ENCODE data around the gene FOXN3. TPM values are rescaled to one million over a fixed set of nuclear protein-coding genes. Genes with fewer than 3 reads are reported as not detected.

Gene FOXN3
- total and polyA plus RNA-seq, 2 experiments from 2014 or later, result 98.9 to 167 TPM

DNA sequence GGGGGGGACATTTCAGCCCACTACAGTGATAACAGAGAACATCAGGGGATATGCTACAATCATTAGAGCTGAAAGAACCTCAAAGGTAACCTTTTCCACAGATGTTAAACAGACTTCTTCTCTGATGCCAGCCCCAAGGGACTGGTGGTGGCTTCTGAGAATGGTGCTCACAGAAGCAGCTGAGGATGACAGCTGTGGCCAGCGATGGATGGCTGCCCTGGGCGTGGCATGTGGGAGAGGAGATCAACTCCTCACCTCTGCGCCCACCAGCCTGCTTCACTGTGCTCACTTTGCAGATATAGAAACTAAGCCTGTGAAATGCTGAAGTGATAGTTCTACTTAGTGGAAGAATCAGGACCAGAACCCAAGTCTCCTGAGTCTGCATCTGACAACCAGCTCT is 33.0 kb downstream of the FOXN3 start:
- Mint-ChIP-seq H3K4me1 (peaks cover 64% of the 10 kb centered on the region), H3K9me3 (peaks cover 9% of the 10 kb centered on the region)
- peaks cover 100% of the 10 kb centered on the region for H3K79me2 ChIP-seq (replicated peaks; ENCODE audit: insufficient read depth)

More for the DNA sequence above, 33.0 kb downstream of the FOXN3 start:
- no peak for DNase-seq (ENCODE audit: low spot score)
- Histone ChIP-seq H3K27ac (ENCODE audit: low read depth) (no peak overlapping the region), H3K9me2 (ENCODE audit: insufficient read depth) (no peaks in the 10 kb centered on the region), H3K4me3 (no peak overlapping the region), H3K36me3 (ENCODE audit: insufficient read depth) (0 out of 2 replicates have a peak, but pooled peaks cover 6% of the 10 kb centered on the region), H3K4me2 (no peak overlapping the region), H2AFZ (no peak overlapping the region), H3K27me3 (ENCODE audit: insufficient read depth) (no peaks in the 10 kb centered on the region), H3F3A (replicated peaks; ENCODE audit: low read depth) (peaks cover 3% of the 10 kb centered on the region), H3K4me1 (ENCODE audit: insufficient read depth) (peaks cover 54% of the 10 kb centered on the region), H4K20me1 (replicated peaks; ENCODE audit: insufficient read depth) (peaks cover 66% of the 10 kb centered on the region)
- Mint-ChIP-seq H3K27me3 (ENCODE audit: insufficient read depth, low read depth, poor library complexity) (peaks cover 9% of the 10 kb centered on the region), H3K36me3 (ENCODE audit: low read depth) (peaks cover 66% of the 10 kb centered on the region), H3K27ac (no peak overlapping the region), H3K4me3 (no peak overlapping the region)
- no peak for ATAC-seq
- TF ChIP-seq CREB1 (CRISPR knock-in tag; IDR thresholded peaks at IDR 0.05; ENCODE audit: low read depth) (no peak), EZH2 (IDR thresholded peaks at IDR 0.05; ENCODE audit: low read depth, unreplicated experiment) (no peak), STAT1 (IDR thresholded peaks at IDR 0.05; ENCODE audit: unreplicated experiment) (no peak), ZNF331 (CRISPR knock-in tag; IDR thresholded peaks at IDR 0.05; ENCODE audit: low read depth) (no peak), NANOG (IDR thresholded peaks at IDR 0.05; ENCODE audit: borderline replicate concordance) (no peak), ZNF114 (CRISPR knock-in tag; IDR thresholded peaks at IDR 0.05) (no peak), EZH2phosphoT487 (IDR thresholded peaks at IDR 0.05; ENCODE audit: unreplicated experiment) (no peak), JUNB (IDR thresholded peaks at IDR 0.05; ENCODE audit: unreplicated experiment) (no peak), POLR2AphosphoS5 (IDR thresholded peaks at IDR 0.05; ENCODE audit: low read depth) (no peak)
- TF ChIP-seq, protein P1, sequence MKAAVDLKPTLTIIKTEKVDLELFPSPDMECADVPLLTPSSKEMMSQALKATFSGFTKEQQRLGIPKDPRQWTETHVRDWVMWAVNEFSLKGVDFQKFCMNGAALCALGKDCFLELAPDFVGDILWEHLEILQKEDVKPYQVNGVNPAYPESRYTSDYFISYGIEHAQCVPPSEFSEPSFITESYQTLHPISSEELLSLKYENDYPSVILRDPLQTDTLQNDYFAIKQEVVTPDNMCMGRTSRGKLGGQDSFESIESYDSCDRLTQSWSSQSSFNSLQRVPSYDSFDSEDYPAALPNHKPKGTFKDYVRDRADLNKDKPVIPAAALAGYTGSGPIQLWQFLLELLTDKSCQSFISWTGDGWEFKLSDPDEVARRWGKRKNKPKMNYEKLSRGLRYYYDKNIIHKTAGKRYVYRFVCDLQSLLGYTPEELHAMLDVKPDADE (IDR thresholded peaks at IDR 0.05), result no peak
- TF ChIP-seq, protein P2, sequence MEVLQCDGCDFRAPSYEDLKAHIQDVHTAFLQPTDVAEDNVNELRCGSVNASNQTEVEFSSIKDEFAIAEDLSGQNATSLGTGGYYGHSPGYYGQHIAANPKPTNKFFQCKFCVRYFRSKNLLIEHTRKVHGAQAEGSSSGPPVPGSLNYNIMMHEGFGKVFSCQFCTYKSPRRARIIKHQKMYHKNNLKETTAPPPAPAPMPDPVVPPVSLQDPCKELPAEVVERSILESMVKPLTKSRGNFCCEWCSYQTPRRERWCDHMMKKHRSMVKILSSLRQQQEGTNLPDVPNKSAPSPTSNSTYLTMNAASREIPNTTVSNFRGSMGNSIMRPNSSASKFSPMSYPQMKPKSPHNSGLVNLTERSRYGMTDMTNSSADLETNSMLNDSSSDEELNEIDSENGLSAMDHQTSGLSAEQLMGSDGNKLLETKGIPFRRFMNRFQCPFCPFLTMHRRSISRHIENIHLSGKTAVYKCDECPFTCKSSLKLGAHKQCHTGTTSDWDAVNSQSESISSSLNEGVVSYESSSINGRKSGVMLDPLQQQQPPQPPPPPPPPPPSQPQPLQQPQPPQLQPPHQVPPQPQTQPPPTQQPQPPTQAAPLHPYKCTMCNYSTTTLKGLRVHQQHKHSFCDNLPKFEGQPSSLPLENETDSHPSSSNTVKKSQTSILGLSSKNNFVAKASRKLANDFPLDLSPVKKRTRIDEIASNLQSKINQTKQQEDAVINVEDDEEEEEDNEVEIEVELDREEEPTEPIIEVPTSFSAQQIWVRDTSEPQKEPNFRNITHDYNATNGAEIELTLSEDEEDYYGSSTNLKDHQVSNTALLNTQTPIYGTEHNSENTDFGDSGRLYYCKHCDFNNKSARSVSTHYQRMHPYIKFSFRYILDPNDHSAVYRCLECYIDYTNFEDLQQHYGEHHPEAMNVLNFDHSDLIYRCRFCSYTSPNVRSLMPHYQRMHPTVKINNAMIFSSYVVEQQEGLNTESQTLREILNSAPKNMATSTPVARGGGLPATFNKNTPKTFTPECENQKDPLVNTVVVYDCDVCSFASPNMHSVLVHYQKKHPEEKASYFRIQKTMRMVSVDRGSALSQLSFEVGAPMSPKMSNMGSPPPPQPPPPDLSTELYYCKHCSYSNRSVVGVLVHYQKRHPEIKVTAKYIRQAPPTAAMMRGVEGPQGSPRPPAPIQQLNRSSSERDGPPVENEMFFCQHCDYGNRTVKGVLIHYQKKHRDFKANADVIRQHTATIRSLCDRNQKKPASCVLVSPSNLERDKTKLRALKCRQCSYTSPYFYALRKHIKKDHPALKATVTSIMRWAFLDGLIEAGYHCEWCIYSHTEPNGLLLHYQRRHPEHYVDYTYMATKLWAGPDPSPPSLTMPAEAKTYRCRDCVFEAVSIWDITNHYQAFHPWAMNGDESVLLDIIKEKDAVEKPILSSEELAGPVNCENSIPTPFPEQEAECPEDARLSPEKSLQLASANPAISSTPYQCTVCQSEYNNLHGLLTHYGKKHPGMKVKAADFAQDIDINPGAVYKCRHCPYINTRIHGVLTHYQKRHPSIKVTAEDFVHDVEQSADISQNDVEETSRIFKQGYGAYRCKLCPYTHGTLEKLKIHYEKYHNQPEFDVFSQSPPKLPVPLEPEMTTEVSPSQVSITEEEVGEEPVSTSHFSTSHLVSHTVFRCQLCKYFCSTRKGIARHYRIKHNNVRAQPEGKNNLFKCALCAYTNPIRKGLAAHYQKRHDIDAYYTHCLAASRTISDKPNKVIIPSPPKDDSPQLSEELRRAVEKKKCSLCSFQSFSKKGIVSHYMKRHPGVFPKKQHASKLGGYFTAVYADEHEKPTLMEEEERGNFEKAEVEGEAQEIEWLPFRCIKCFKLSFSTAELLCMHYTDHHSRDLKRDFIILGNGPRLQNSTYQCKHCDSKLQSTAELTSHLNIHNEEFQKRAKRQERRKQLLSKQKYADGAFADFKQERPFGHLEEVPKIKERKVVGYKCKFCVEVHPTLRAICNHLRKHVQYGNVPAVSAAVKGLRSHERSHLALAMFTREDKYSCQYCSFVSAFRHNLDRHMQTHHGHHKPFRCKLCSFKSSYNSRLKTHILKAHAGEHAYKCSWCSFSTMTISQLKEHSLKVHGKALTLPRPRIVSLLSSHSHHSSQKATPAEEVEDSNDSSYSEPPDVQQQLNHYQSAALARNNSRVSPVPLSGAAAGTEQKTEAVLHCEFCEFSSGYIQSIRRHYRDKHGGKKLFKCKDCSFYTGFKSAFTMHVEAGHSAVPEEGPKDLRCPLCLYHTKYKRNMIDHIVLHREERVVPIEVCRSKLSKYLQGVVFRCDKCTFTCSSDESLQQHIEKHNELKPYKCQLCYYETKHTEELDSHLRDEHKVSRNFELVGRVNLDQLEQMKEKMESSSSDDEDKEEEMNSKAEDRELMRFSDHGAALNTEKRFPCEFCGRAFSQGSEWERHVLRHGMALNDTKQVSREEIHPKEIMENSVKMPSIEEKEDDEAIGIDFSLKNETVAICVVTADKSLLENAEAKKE (CRISPR knock-in tag; IDR thresholded peaks at IDR 0.05), result no peak
- TF ChIP-seq, protein P3, sequence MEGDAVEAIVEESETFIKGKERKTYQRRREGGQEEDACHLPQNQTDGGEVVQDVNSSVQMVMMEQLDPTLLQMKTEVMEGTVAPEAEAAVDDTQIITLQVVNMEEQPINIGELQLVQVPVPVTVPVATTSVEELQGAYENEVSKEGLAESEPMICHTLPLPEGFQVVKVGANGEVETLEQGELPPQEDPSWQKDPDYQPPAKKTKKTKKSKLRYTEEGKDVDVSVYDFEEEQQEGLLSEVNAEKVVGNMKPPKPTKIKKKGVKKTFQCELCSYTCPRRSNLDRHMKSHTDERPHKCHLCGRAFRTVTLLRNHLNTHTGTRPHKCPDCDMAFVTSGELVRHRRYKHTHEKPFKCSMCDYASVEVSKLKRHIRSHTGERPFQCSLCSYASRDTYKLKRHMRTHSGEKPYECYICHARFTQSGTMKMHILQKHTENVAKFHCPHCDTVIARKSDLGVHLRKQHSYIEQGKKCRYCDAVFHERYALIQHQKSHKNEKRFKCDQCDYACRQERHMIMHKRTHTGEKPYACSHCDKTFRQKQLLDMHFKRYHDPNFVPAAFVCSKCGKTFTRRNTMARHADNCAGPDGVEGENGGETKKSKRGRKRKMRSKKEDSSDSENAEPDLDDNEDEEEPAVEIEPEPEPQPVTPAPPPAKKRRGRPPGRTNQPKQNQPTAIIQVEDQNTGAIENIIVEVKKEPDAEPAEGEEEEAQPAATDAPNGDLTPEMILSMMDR (conservative IDR thresholded peaks at IDR 0.05; ENCODE audit: low read depth in 2 of 2), result no peak
- TF ChIP-seq, protein P4, sequence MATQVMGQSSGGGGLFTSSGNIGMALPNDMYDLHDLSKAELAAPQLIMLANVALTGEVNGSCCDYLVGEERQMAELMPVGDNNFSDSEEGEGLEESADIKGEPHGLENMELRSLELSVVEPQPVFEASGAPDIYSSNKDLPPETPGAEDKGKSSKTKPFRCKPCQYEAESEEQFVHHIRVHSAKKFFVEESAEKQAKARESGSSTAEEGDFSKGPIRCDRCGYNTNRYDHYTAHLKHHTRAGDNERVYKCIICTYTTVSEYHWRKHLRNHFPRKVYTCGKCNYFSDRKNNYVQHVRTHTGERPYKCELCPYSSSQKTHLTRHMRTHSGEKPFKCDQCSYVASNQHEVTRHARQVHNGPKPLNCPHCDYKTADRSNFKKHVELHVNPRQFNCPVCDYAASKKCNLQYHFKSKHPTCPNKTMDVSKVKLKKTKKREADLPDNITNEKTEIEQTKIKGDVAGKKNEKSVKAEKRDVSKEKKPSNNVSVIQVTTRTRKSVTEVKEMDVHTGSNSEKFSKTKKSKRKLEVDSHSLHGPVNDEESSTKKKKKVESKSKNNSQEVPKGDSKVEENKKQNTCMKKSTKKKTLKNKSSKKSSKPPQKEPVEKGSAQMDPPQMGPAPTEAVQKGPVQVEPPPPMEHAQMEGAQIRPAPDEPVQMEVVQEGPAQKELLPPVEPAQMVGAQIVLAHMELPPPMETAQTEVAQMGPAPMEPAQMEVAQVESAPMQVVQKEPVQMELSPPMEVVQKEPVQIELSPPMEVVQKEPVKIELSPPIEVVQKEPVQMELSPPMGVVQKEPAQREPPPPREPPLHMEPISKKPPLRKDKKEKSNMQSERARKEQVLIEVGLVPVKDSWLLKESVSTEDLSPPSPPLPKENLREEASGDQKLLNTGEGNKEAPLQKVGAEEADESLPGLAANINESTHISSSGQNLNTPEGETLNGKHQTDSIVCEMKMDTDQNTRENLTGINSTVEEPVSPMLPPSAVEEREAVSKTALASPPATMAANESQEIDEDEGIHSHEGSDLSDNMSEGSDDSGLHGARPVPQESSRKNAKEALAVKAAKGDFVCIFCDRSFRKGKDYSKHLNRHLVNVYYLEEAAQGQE (IDR thresholded peaks at IDR 0.05; ENCODE audit: unreplicated experiment), result no peak

All from GM23338 (cell line).